ENCODE data around the gene GPD1L. TPM values are rescaled to one million over a fixed set of nuclear protein-coding genes. Genes with fewer than 3 reads are reported as not detected.
"Not testable (repeated sequence)": the region's sequence is repeated elsewhere in the genome, so short reads cannot be mapped to it uniquely, and the experiment has no call there.

The GPD1L gene
- total RNA-seq, 1 experiment from 2014 or later = 6.0 TPM

DNA sequence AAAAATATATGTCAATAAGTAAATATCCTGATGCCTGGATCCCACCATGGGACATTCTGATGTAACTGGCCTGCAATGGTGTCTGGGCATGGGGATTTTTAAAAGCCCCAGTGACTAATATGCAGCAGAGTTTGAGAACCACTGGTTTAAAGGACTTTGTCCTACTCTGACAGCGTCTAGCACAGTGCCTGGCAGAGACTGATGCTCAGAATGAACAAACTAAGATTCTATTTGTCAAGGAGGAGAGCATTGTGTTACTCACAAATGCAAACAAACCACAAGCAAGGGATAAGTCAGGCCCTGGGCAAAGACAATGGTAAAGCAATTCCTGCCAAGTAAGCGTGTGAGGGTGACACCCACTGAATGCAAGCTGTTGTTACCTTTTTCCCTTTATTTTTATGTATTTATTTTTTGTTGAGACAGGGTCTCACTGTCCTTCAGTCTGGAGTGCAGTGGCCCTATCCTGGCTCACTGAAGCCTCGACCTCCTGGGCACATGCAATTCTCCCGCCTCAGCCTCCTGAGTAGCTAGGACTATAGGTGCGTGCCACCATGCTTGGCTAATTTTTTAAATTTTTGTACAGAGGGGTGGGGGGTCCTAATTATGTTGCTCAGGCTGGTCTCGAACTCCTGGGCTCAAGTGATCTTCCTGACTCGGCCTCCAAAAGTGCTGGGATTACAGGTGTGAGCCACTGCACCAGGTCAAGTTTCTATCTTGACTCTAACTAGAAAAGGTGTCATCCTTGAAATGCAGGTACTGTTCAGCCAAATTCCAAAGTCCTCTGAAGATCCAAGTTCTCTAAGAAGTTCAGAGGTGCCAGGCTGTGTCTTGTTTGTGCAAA is 909 bp upstream of the GPD1L start:
- DNase-seq (ENCODE audit: low spot score) = no peak

DNA sequence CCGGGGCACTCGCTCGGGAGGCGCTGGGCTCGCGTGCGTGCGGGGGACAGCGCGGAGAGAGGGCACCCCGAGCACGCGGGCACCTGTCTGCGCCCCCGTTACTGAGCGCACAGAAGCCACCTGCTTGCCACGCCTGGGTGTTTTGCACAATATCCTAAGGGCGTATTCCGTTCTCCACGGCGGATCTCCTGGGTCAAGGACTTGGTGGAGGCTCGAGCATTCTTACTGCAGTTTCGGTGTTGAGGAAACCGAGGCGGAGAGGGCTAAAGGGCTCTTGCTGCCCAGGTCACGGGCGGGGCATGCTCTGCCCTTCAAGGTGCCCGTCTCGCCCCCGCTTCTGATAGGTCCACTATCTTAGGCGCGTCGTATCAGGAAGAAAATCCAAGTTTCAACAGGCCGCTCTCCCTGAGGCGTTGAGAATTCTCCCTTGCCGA is 526 bp downstream of the GPD1L start:
- DNase-seq (ENCODE audit: low spot score) = peak; percentile 38

DNA sequence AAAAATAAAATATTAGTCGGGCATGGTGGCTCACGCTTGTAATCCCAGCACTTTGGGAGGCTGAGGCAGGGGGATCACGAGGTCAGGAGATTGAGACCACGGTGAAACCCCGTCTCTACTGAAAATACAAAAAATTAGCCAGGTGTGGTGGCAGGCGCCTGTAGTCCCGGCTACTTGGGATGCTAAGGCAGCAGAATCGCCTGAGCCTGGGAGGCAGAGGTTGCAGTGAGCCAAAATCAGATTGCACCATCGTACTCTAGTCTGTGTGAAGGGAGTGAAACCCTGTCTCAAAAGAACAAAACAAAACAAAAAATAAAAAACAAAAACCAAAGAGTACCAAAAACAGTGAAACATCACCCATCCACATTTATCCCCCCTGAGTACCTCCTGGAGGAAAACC is 1.8 kb downstream of the GPD1L start:
- not testable (repeated sequence) for DNase-seq (ENCODE audit: low spot score)

DNA sequence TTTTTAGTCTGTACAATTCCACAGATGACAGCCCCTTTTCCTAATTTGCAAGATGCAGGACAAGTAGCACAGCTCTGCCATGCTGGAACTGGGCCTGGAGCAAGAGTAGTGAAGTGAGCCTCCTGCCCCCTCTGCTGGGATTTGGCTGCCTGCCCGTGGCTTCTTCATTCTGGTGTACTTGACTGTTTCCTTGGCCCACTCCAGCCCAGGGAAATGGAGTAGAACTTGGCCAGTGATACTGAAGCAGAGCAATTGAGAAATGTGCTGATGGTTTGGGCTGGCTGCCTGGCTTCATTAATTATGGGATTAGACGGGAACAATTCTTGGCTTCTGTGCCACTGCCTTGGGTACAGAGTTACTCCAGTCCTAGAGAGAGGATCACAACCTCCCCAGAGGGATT is 2.8 kb downstream of the GPD1L start:
- no peak for DNase-seq (ENCODE audit: low spot score)

DNA sequence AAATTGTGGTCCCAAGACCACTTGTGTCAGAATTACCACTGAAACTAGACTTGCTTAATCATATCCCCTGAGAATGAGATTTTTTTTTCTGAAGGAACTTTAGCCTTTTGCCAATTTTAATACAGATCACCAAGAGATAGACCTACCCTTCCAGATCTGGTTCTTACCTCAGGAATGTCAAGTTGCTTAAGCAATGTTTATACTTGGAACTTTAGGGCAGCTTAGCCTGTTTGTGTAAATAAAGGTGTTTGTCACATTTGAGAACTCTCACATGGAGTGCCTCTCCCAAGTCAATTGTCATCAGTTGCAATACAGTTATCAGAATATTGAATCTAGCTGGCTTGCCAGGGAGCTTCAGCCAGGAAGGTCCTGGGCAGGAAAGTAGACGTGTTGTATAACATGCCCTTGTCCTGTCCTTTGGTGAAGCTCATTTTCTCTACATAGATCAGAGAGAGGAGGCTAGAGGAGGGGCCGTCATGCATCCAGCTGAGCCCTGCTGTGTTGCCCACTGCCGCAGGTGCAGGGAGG is 3.9 kb downstream of the GPD1L start:
- DNase-seq (ENCODE audit: low spot score) = no peak

DNA sequence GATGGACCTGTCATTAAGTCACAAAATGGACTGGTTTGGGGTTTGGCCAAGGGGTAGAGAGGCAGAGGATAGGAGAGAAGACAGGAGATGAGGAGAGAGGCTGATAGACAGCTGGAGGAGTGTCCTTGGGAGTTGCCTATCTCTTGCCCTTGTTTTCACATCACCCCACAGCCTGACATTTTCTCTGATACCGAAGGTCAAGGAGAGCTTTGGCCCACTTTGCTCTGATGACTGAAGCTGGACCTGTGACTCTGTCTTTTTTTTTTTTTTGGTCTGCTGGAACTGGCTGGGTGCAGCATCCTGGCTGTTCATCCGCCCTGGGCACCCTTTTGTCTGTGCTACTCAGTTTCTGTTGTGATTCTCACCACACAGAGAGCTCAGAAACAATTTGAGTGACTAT is 5.1 kb downstream of the GPD1L start:
- no peak for DNase-seq (ENCODE audit: low spot score)

DNA sequence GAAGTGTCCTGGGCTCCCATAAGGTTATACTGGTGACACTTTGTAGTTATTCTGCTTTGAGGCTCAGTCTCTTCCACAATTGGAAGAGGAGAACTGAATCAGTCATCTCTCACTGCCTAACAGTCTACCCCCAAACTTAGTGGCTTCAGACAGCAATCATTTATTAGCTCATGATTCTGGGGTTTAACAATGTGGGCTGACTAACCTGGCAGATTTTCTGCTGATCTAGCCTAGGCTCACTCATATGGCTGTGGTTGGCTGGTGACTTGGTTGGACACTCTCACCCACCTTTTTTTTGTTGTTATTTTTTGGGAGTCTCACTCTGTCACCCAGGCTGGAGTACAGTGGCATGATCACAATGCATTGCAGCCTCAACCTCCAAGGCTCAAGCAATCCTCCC is 7.1 kb downstream of the GPD1L start:
- no peak for DNase-seq (ENCODE audit: low spot score)

DNA sequence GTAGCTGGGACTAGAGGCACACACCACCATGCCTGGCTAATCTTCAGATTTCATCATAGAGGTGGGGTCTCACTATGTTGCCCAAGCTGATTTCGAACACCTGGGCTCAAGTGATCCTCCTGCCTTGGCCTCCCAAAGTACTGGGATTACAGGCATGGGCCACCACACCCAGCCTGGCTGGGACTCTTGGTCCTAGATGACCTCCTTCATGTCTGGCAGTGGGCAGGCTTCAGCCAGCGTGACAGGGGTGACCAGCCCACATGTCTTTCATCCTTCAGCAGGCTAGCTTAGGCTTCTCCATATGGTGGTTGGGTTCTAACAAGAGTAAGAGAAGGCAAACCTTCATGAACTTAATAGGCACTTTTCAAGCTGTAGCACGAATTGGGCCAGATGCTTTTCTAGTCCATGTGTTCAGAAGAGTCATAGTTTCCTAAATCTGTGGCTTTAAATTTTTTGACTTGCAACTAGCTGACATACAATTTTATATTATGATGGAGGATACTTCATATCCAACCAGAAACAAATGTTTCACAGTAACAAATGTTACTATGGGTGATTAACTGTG is 7.6 kb downstream of the GPD1L start:
- DNase-seq (ENCODE audit: low spot score) = no peak

DNA sequence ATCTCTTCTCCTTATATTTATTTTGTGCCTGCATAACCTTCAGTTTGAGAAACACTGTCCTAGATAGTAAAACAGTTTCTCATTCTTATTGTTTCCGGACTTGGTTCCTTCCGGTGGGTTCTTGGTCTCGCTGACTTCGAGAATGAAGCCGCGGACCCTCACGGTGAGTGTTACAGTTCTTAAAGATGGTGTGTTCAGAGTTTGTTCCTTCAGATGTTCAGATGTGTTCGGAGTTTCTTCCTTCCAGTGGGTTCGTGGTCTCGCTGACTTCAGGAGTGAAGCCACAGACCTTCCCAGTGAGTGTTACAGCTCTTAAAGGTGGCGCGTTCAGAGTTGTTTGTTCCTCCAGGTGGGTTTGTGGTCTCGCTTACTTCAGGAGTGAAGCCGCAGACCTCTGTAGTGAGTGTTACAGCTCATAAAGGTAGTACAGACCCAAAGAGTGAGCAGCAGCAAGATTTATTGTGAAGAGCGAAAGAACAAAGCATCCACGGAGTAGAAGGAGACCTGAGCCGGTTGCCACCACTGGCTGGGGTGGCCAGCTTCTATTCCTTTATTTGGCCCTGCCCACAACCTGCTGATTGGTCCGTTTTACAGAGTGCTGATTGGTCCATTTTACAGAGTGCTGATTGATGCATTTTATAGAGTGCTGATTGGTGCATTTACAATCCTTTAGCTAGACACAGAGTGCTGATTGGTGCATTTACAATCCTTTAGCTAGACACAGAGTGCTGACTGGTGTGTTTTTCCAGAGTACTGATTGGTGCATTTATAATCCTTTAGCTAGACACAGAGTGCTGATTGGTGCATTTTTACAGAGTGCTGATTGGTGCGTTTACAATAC is 8.3 kb downstream of the GPD1L start:
- not testable (repeated sequence) for DNase-seq (ENCODE audit: low spot score)

DNA sequence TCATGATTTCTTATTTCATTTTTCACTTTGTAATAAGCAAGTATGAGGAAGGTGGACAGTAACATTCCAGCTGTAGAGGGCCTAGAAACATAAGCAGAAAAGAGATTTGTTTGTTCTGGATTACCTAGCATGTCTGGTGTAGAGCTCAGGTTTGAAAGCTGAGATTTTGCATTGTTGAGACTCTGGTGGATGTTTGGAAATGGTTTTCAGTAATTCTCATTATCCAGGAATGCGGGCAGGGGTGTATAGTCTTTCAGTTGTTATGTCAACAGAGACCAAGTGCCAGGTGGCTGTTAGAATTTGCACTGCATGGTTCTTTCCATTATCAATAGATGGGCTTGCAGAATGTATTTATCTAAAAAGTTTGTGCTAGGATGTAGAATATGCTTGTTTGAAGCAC is 10.9 kb downstream of the GPD1L start:
- no peak for DNase-seq (ENCODE audit: low spot score)

DNA sequence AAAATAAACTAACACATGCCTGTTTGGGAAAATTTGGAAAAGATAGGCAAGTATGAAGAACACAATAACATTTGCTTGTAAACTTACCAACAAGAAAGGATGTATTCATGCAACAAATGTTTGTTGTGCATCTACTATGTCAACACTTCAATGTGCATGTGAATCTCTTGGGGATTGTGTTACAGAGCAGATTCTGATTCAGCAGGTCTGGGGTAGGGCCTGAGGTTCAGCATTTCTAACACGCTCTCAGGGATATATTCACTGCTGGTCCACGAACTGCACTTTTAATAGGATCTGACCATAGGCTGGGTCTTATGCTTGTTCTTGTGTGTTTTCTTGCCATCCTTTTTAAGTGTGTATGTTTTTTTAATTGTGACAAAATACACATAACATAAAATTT is 11.8 kb downstream of the GPD1L start:
- no peak for DNase-seq (ENCODE audit: low spot score)

DNA sequence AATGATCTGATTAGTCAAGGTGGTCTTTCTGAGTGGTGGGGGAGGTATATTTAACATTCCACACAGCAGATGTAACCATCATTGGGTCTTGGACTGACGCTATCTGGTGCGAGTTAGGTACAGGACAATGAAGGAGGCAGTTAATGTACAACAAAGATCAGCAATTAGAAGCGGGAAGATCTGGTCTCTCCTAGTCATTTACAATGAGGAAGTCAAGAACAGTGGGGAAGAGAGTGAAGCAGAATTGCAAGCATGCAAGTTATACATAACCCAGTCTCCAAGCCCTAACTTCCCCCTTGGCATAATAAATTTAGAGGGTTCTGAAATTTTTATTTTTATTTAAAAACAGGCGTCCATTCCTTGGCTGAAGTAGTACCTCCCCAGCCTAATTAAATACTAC is 14.1 kb downstream of the GPD1L start:
- DNase-seq (ENCODE audit: low spot score) = no peak

DNA sequence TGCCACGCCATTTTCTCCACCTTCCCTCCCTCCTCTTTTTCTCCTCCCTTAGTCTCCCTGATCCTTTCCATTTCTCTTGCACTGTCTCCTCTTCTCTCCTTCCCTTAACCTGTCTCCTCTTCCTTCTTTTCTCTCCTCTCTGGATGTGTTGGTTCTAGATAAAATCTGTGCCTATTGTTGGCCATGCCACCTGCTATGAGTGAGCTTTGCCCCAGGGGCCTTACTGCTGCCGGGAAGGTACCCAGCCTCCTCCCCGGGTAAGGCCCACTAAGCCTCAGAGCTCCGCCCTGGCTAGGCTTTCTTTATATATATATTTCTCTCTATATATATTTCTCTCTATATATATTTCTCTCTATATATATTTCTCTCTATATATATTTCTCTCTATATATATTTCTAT is 14.7 kb downstream of the GPD1L start:
- DNase-seq (ENCODE audit: low spot score) = no peak

DNA sequence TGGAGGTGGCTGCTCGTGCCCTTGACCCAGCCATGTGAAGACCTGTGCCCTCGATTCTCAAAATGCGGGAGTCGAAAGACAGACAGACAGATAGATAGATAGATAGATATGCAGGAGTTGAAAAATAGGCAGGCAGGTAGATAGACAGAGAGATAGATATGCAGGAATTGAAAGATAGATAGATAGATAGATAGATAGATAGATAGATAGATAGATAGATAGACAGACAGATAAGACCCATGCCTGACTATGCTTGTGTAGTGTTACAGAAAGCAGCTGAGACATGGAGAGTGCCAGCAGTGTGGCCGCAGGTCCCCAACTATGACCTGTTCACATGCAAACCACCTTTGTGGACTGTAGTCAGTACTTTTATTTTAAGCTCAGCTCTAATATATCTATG is 17.2 kb downstream of the GPD1L start:
- no peak for DNase-seq (ENCODE audit: low spot score)

DNA sequence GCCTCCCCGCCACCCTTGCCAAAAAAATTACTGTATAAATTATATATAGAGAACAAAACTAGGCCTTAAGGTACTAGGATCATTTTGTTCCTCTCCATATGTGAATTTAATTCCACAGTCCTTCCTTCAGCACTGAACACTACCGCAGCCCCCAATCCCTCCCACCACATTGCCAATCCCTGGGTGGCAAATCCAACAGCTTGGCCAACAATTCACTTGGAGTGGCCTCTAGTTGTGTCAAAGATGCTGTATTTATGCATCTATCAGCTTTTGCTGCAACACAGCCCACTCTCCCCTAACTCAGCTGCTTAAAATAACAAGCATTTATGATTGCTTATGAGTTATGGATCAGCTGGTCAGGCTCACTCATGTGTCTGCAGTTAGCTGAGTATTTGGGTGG is 18.6 kb downstream of the GPD1L start:
- DNase-seq (ENCODE audit: low spot score) = no peak

DNA sequence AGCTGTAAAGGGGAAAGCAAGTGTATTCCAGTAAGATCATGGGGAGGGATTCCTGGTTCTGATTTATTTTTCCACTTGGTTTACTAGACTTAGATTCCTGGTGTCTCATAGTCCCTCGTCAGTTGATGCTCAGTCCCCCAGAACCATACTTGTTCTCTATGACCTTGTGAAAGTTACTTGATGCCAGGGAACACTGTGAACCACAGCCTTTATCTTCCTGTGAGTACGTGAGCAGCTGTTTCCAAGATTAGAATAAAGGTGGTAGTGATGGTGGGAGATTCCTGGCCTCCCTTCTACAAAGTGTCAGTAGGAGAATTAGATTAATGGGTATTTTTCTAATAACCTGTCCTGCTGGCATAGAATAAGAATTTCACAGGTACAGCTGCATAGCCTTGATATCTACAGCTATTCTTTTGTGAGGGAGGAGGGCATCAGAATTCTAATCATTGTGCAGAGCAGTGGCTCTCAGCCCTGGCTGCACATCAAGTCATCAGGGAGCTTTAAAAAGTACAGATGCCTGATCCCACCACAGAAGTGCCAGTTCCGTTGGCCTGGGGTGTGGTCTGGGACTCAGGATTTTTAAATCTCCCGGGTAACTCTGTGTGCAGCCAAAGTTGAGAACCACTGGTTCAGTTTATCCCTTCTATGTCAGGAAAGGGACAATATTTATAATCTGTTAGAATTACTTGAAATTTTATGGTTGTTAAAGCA is 20.0 kb downstream of the GPD1L start:
- DNase-seq (ENCODE audit: low spot score) = no peak

DNA sequence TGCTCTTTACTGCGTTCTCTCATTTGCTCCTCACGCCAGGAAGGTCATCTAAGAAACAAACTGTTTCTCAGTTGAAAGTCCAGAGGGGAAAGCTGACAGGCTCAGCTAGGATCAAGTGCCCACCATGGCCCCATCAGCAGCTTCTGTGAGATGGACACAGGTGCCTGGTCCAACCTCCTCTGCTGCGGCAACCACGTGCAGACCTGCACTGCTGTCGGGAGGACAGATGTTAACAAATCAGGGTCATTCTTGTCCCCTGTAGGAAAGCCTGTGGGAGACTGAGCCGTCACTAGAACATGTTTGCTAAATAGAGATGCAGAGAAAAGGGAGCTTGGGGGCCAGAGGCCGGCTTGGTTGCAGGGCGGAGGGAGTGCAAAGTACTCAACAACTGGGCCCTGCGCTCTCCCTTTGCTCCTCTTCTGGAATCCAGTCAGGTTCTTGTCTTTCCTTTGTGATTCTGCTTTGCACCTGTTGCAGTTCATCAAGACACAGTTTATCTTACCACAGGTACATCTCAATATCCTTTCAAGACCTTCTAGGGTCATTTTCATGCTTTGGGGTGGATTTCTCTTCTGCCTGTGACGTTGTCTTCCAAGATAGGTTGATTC is 20.9 kb downstream of the GPD1L start:
- no peak for DNase-seq (ENCODE audit: low spot score)

DNA sequence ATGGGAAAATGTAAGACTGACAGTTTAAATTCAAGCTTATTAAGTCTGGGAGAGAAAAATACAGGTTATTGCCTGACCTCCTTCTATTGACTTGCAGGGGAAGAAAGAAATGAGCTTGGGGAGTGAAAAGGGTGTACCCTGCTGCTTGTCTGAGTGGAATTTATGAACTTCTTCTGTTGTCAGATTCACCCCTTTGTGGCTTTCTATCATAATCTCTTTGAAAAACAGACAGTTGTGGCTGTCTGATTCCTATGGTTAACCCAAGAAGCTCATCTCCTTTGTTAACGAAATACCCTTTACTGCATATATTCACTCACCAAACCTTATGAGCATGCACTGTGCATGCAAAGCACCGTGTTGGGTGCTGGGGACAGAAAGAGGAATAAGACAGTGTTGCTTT is 22.5 kb downstream of the GPD1L start:
- no peak for DNase-seq (ENCODE audit: low spot score)

DNA sequence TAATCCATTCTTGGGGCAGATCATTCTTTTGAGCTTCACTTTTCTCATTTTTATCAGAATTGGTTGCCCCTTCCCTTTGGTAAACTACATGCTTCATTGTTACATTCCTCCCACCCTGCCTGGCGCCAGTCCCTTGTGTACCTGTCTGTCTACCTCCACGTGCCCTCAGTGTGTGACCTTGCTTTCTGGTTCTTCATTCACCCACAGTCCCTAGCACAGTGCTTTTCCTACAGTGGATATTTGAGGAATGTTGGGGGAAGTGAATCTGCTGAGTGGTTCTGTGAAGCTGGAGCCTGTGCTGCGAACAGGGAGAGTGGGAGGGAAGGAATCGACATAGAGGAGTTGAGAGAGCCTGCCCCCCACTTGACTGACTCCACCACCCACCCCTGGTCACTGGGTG is 23.4 kb downstream of the GPD1L start:
- DNase-seq (ENCODE audit: low spot score) = no peak

DNA sequence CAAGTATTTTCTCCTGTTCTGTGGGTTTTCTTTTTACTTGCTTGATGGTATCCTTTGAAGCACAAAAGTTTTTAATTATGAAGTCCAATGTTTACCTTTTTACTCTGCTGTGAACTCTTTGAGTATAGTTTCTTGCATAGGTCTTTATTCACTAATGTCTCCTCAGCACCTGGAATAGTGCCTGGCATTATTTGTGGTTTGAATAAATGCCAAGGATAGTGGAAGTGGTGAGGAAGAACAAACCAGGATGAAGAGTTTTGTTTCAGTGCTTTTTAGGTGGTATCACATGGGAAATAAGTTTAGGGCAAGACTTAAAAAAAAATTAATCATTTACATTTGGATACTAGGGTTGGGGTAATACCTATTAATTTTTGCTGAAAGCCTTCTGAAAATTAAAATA is 25.7 kb downstream of the GPD1L start:
- no peak for DNase-seq (ENCODE audit: low spot score)

DNA sequence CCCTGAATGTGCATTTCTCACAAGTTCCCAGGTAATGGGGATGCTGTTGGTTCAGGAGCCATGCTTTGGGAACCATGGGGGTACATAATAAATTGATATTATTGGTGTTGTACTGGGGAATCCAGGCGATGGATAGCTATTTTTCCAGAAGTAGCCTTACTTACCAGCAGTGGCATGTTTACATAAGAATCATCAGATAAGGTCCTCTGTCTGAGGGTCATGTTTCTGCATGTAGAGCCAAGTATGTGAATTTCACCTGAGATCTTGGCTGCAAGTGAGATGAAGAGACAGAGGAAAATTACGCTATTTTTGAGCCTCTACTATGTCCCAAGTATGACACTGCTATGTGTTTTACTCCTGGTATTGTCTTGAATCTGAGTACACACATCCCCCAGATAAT is 26.3 kb downstream of the GPD1L start:
- no peak for DNase-seq (ENCODE audit: low spot score)

Data from HT-29 (cell line).